ENCODE results near the gene FAM83G.

The FAM83G gene

GRCh38 chr17:19018600-19018950 is 14.0 kb upstream of the FAM83G start:
- peaks cover 18% of the 10 kb centered on the region for H3K27me3 Mint-ChIP-seq (ENCODE audit: low read depth)
- peak overlapping the region in 1 of 3 experiments; percentile 27 for H3K27ac Mint-ChIP-seq
- H3K9me3 Mint-ChIP-seq: no peaks in the 10 kb centered on the region
- no peak for TF ChIP-seq CTCF (IDR thresholded peaks at IDR 0.05; ENCODE audit: unreplicated experiment in 3 of 3)
- H3K4me1 Mint-ChIP-seq: peaks cover 6% of the 10 kb centered on the region
- H3K36me3 Mint-ChIP-seq (ENCODE audit: low read depth): no peaks in the 10 kb centered on the region
- H3K4me3 Mint-ChIP-seq: no peak overlapping the region

- peaks cover 18% of the 10 kb centered on the region for H3K27me3 Mint-ChIP-seq (ENCODE audit: low read depth)
- peaks cover 6% of the 10 kb centered on the region for H3K4me1 Mint-ChIP-seq
- H3K36me3 Mint-ChIP-seq (ENCODE audit: low read depth): no peaks in the 10 kb centered on the region
- H3K4me3 Mint-ChIP-seq: no peak overlapping the region
- no peak for TF ChIP-seq CTCF (IDR thresholded peaks at IDR 0.05; ENCODE audit: unreplicated experiment in 3 of 3)
- H3K27ac Mint-ChIP-seq: no peak overlapping the region
- H3K9me3 Mint-ChIP-seq: no peaks in the 10 kb centered on the region
Observed at GRCh38 chr17:19017804-19018599, 13.4 kb upstream of the FAM83G start.

- Mint-ChIP-seq H3K9me3 (no peaks in the 10 kb centered on the region), H3K27me3 (ENCODE audit: low read depth) (peaks cover 18% of the 10 kb centered on the region), H3K4me1 (peaks cover 6% of the 10 kb centered on the region), H3K36me3 (ENCODE audit: low read depth) (no peaks in the 10 kb centered on the region), H3K27ac (no peak overlapping the region), H3K4me3 (no peak overlapping the region)
- TF ChIP-seq CTCF (IDR thresholded peaks at IDR 0.05; ENCODE audit: unreplicated experiment in 3 of 3): no peak
Observed at GRCh38 chr17:19017401-19017800, 12.8 kb upstream of the FAM83G start.

GRCh38 chr17:19016881-19017280 is 12.3 kb upstream of the FAM83G start:
- Mint-ChIP-seq H3K4me1 (peaks cover 6% of the 10 kb centered on the region), H3K4me3 (no peak overlapping the region), H3K27me3 (ENCODE audit: low read depth) (peaks cover 23% of the 10 kb centered on the region), H3K9me3 (no peaks in the 10 kb centered on the region), H3K36me3 (ENCODE audit: low read depth) (no peaks in the 10 kb centered on the region), H3K27ac (no peak overlapping the region)
- TF ChIP-seq CTCF (IDR thresholded peaks at IDR 0.05; ENCODE audit: unreplicated experiment in 3 of 3): no peak

GRCh38 chr17:19016297-19016696 is 11.7 kb upstream of the FAM83G start:
- Mint-ChIP-seq H3K4me1 (peaks cover 6% of the 10 kb centered on the region), H3K9me3 (no peaks in the 10 kb centered on the region)
- no peak for TF ChIP-seq CTCF (IDR thresholded peaks at IDR 0.05; ENCODE audit: unreplicated experiment in 3 of 3)

GRCh38 chr17:19015428-19015827 is 10.9 kb upstream of the FAM83G start:
- Mint-ChIP-seq H3K27ac (no peak overlapping the region), H3K4me1 (peaks cover 6% of the 10 kb centered on the region), H3K36me3 (ENCODE audit: low read depth) (no peaks in the 10 kb centered on the region), H3K27me3 (ENCODE audit: low read depth) (peaks cover 23% of the 10 kb centered on the region), H3K4me3 (no peak overlapping the region), H3K9me3 (no peaks in the 10 kb centered on the region)
- no peak for TF ChIP-seq CTCF (IDR thresholded peaks at IDR 0.05; ENCODE audit: unreplicated experiment in 3 of 3)

More at GRCh38 chr17:19016297-19016696, 11.7 kb upstream of the FAM83G start:
- Mint-ChIP-seq H3K4me3 (no peak overlapping the region), H3K27ac (no peak overlapping the region), H3K27me3 (ENCODE audit: low read depth) (peaks cover 23% of the 10 kb centered on the region), H3K36me3 (ENCODE audit: low read depth) (no peaks in the 10 kb centered on the region)
